Measurements from ENCODE around the gene STK32A. TPM values are rescaled to one million over a fixed set of nuclear protein-coding genes. Genes with fewer than 3 reads are reported as not detected.

Gene STK32A
- total RNA-seq, 2 donors from 2014 or later, result 9.8 to 21.8 TPM

DNA sequence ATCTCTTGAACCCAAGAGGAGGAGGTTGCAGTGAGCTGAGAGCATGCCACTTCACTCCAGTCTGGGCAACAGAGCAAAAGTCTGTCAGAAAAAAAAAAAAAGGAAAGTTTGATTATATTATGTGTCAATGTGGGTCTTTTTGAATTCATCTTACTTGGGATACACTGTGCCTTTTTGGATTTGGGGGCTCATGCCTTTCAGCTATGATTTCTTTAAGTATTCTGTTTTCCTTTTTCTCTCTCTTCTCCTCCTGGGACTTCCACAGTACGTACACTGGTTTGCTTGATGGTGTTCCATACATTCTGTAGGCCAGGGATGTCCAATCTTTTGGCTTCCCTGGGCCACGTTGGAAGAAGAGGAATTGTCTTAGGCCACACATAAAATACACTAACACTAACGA lies 146.7 kb downstream of the STK32A start:
- DNase-seq, result no peak
- Histone ChIP-seq H3K9ac (ENCODE audit: extremely low read depth, low read length, poor library complexity, severe bottlenecking) (no peak overlapping the region), H3K27me3 (ENCODE audit: control insufficient read depth, insufficient read depth, low read length, poor library complexity, severe bottlenecking) (no peaks in the 10 kb centered on the region), H3K36me3 (ENCODE audit: control insufficient read depth, insufficient read depth, low read length) (no peaks in the 10 kb centered on the region), H3K4me3 (ENCODE audit: low read length) (peak overlapping the region; percentile 14), H3K4me1 (ENCODE audit: control insufficient read depth, insufficient read depth, low read length) (peaks cover 6% of the 10 kb centered on the region), H3K9me3 (ENCODE audit: control insufficient read depth, low read length) (peaks cover 39% of the 10 kb centered on the region), H3K27ac (ENCODE audit: low read depth, low read length) (no peak overlapping the region)
- 83 to 93% methylated on average over 2 to 3 of the region's 3 CpGs for WGBS, 2 experiments (ENCODE audit: insufficient coverage in 1 of 2, insufficient read length in 1 of 2)
- H3K4me3 Mint-ChIP-seq, result no peak overlapping the region
- TF ChIP-seq, protein P1, sequence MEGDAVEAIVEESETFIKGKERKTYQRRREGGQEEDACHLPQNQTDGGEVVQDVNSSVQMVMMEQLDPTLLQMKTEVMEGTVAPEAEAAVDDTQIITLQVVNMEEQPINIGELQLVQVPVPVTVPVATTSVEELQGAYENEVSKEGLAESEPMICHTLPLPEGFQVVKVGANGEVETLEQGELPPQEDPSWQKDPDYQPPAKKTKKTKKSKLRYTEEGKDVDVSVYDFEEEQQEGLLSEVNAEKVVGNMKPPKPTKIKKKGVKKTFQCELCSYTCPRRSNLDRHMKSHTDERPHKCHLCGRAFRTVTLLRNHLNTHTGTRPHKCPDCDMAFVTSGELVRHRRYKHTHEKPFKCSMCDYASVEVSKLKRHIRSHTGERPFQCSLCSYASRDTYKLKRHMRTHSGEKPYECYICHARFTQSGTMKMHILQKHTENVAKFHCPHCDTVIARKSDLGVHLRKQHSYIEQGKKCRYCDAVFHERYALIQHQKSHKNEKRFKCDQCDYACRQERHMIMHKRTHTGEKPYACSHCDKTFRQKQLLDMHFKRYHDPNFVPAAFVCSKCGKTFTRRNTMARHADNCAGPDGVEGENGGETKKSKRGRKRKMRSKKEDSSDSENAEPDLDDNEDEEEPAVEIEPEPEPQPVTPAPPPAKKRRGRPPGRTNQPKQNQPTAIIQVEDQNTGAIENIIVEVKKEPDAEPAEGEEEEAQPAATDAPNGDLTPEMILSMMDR (conservative IDR thresholded peaks at IDR 0.05), result no peak
- H3K27ac Mint-ChIP-seq, result no peak overlapping the region
- H3K36me3 Mint-ChIP-seq (ENCODE audit: low read depth), result peaks cover 24% of the 10 kb centered on the region
- H3K9me3 Mint-ChIP-seq, result peaks cover 28% of the 10 kb centered on the region
- H3K4me1 Mint-ChIP-seq, result peaks cover 35% of the 10 kb centered on the region
- H3K27me3 Mint-ChIP-seq (ENCODE audit: insufficient read depth), result no peaks in the 10 kb centered on the region

DNA sequence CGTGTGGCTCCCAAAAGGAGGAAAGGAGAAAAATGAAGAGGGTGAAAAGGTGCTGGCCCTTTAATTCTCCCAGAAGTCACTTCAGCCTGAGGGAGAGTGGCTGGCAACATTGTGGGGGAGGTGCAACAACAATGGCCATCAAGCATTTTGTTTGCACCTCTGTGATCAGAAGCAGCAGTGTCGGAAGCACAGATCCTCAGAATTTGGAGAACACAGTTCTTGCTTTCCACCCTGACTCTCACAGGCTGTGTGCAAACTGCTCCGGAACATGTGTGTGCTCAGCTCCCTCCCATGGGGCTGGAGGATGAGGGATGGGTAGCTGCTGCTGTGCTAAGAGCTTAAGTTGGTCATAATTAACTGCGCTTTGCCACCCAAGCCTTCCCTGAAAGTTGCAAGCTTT lies 147.9 kb downstream of the STK32A start:
- Mint-ChIP-seq H3K36me3 (ENCODE audit: low read depth) (peaks cover 22% of the 10 kb centered on the region), H3K27me3 (ENCODE audit: insufficient read depth) (no peaks in the 10 kb centered on the region), H3K4me3 (peak overlapping the region; percentile 26), H3K9me3 (peaks cover 28% of the 10 kb centered on the region), H3K4me1 (peaks cover 35% of the 10 kb centered on the region), H3K27ac (peak overlapping the region; percentile 89)
- peaks cover 39% of the 10 kb centered on the region for H3K9me3 ChIP-seq (ENCODE audit: control insufficient read depth, low read length)
- H3K27ac ChIP-seq (ENCODE audit: low read depth, low read length), result no peak overlapping the region
- no peak overlapping the region for H3K4me3 ChIP-seq (ENCODE audit: low read length)
- H3K4me1 ChIP-seq (ENCODE audit: control insufficient read depth, insufficient read depth, low read length), result peaks cover 6% of the 10 kb centered on the region
- TF ChIP-seq, protein P1 (conservative IDR thresholded peaks at IDR 0.05), result no peak
- H3K36me3 ChIP-seq (ENCODE audit: control insufficient read depth, insufficient read depth, low read length), result no peaks in the 10 kb centered on the region
- H3K9ac ChIP-seq (ENCODE audit: extremely low read depth, low read length, poor library complexity, severe bottlenecking), result no peak overlapping the region
- DNase-seq, result no peak
- 68 to 85% methylated on average over 4 of the region's 4 CpGs for WGBS, 2 experiments (ENCODE audit: insufficient coverage in 1 of 2, insufficient read length in 1 of 2)
- no peaks in the 10 kb centered on the region for H3K27me3 ChIP-seq (ENCODE audit: control insufficient read depth, insufficient read depth, low read length, poor library complexity, severe bottlenecking)

DNA sequence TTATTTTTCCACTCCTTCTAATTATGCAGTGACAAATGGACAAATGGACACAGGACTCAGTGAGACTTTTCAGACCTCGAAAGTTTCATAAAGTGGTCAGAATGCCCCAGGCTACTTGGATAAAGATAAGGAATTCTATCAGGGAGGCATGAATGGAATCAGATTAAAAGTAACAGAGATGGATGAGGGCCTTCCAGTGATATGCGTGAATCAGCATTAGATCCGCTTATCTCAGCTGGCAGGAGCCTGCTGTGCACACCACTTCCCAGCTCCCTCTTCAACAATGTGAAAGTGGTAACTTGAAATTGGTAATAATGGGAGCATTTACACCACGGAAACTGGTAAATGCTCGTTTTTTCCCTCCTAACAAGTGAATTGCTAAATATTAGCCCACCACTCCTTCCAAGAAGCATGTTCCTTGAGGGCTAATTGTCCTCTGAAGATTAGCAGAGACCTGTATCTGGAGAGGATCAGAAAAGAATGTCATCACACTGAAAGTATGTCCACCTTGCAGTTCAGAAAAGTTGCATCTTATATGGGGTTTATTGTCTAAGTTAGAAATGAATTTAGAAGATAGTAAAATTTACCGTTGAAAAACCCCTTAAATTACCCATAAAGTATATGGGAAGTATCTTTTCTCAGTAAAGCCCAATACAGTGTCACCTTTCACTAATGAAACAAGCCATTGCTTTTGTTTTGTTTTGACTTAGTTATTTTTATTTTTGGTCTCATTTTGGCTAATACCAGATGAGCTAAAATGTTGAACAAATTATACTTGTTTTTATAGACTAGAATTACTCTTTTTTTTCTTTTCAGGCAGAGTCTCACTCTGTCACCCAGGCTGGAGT lies 149.7 kb downstream of the STK32A start:
- H3K9me3 Mint-ChIP-seq, result peaks cover 13% of the 10 kb centered on the region

More for the DNA sequence above, 149.7 kb downstream of the STK32A start:
- peaks cover 9% of the 10 kb centered on the region for H3K4me1 ChIP-seq (ENCODE audit: control insufficient read depth, insufficient read depth, low read length)
- no peaks in the 10 kb centered on the region for H3K36me3 ChIP-seq (ENCODE audit: control insufficient read depth, insufficient read depth, low read length)
- H3K9ac ChIP-seq (ENCODE audit: extremely low read depth, low read length, poor library complexity, severe bottlenecking), result no peak overlapping the region
- Mint-ChIP-seq H3K27me3 (ENCODE audit: insufficient read depth) (no peaks in the 10 kb centered on the region), H3K36me3 (ENCODE audit: low read depth) (peaks cover 11% of the 10 kb centered on the region), H3K27ac (peak overlapping the region; percentile 81), H3K4me1 (peaks cover 50% of the 10 kb centered on the region), H3K4me3 (no peak overlapping the region)
- peak overlapping the region; percentile 22 for H3K27ac ChIP-seq (ENCODE audit: low read depth, low read length)
- peak; percentile 79 for DNase-seq
- peaks cover 22% of the 10 kb centered on the region for H3K9me3 ChIP-seq (ENCODE audit: control insufficient read depth, low read length)
- TF ChIP-seq, protein P1 (conservative IDR thresholded peaks at IDR 0.05), result no peak
- 29 to 47% methylated on average over 3 to 5 of the region's 6 CpGs for WGBS, 2 experiments (ENCODE audit: insufficient coverage in 1 of 2, insufficient read length in 1 of 2)
- peak overlapping the region; percentile 13 for H3K4me3 ChIP-seq (ENCODE audit: low read length)
- H3K27me3 ChIP-seq (ENCODE audit: control insufficient read depth, insufficient read depth, low read length, poor library complexity, severe bottlenecking), result no peaks in the 10 kb centered on the region

Data from endodermal cell (in vitro differentiated cells).